RWPE1 (cell line): ENCODE data around the gene VPS4A.

Experiments used
- CTCF ChIA-PET: fragments of 350-600 bp; sonication (Branson Sonifier 250); formaldehyde crosslinking; extraction: SDS; loops from one replicate; lab custom pipeline; 2021; lab: Yijun Ruan, JAX
- POLR2A ChIA-PET: fragments of 400-600 bp; formaldehyde crosslinking; extraction: SDS; loops from one replicate; lab custom pipeline; 2020; ENCODE audit warnings: antibody characterized with exemption; ENCODE audit not compliant: low non-redundant PET; lab: Yijun Ruan, JAX
- DNase-seq: peaks from one replicate; pipeline ENCODE4 v3.0.0; 2012; ENCODE audit warnings: low spot score
- H3K27ac ChIP-seq: fragments of 450-650 bp; 2 replicates; pipeline ENCODE4 v1.5.1; 2017
- CTCF ChIP-seq: fragments of 450-650 bp; conservative IDR thresholded peaks from 2 replicates; pipeline ENCODE4 v1.5.1; 2017; ENCODE audit warnings: low read depth, mild to moderate bottlenecking

VPS4A gene

GRCh38 chr16:69318177-69318910, 7.2 kb downstream of the VPS4A start:
- no peak for TF ChIP-seq CTCF
- ChIA-PET POLR2A (no interaction called here), CTCF (no interaction called here)
- H3K27ac ChIP-seq: peak overlapping the region; percentile 27
- no peak for DNase-seq

GRCh38 chr16:69318911-69319289, 7.8 kb downstream of the VPS4A start:
- ChIA-PET CTCF (no interaction called here), POLR2A (interaction anchor here (0.6 kb wide), 1 partner anchor 488 kb away, joined by 7 read pairs; no protein-coding TSS in a partner anchor)
- TF ChIP-seq CTCF: no peak
- H3K27ac ChIP-seq: peak overlapping the region; percentile 20; the same call in 1 of the 2 replicates
- DNase-seq: no peak

GRCh38 chr16:69319381-69319780, 8.2 kb downstream of the VPS4A start:
- peak overlapping the region; percentile 20; the same call in 1 of the 2 replicates for H3K27ac ChIP-seq
- POLR2A ChIA-PET: interaction anchor here (0.6 kb wide), 1 partner anchor 489 kb away, joined by 7 read pairs; no protein-coding TSS in a partner anchor
- no peak for TF ChIP-seq CTCF
- CTCF ChIA-PET: no interaction called here
- DNase-seq: no peak

GRCh38 chr16:69319826-69320739, 8.9 kb downstream of the VPS4A start:
- CTCF ChIA-PET: no interaction called here
- peak overlapping the region; percentile 43; the same call in 1 of the 2 replicates for H3K27ac ChIP-seq
- POLR2A ChIA-PET: no interaction called here
- no peak for TF ChIP-seq CTCF
- DNase-seq: no peak

- DNase-seq: no peak
- no peak for TF ChIP-seq CTCF
- ChIA-PET POLR2A (no interaction called here), CTCF (interaction anchor here (0.6 to 0.7 kb wide), 3 partner anchors 9 to 1995 kb away, joined by 3 to 6 read pairs (median 3); no protein-coding TSS in a partner anchor)
- peak overlapping the region; percentile 43; the same call in 1 of the 2 replicates for H3K27ac ChIP-seq
Observed at GRCh38 chr16:69320740-69321073, 9.6 kb downstream of the VPS4A start.

GRCh38 chr16:69321080-69321479, 9.9 kb downstream of the VPS4A start:
- TF ChIP-seq CTCF: no peak
- peak overlapping the region; percentile 43; the same call in 1 of the 2 replicates for H3K27ac ChIP-seq
- CTCF ChIA-PET: interaction anchor here (0.6 to 0.7 kb wide), 3 partner anchors 9 to 1996 kb away, joined by 3 to 6 read pairs (median 3); no protein-coding TSS in a partner anchor
- DNase-seq: no peak
- POLR2A ChIA-PET: no interaction called here
